ENCODE measurements around the gene ZBTB49.

ZBTB49 gene

DNA sequence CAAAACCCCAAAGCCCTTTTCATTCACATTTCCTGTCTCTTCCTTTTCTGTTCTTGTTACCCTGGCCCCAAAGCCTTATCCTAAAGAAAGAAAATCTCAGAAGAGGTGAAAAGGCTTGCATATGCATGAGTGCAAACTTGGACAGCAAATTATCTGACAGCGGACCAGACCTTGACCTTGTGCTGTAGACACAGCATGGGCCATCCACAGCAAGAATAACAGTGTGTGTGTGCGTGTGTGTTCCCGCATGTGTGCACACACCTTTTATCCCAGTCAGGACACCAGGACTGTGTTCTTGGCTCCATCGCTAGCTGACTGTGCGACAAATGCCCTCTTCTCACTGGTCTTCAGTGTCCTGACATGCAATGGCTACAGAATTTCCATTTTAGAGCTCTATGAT is 35.3 kb downstream of the ZBTB49 start:
- no peak for DNase-seq (ENCODE audit: low spot score)

DNA sequence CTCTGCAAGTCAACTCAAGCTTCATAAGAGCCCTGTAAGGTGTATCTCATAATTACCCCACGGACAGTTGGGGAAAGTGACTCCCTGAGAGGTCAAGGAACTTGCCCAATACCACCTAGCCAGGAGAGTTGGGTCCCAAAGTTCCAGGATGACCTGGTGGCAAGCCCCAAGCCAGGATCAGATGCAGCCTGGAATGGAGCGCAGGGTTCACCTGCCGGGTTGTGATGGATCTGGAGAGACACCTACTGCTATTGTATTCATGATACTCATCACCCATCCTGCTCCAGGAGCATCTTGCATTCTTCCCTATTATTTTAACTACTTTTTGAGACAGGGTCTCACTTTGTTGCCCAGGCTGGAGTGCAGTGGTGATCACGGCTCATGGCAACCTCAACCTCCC is 36.1 kb downstream of the ZBTB49 start:
- no peak for DNase-seq (ENCODE audit: low spot score)

DNA sequence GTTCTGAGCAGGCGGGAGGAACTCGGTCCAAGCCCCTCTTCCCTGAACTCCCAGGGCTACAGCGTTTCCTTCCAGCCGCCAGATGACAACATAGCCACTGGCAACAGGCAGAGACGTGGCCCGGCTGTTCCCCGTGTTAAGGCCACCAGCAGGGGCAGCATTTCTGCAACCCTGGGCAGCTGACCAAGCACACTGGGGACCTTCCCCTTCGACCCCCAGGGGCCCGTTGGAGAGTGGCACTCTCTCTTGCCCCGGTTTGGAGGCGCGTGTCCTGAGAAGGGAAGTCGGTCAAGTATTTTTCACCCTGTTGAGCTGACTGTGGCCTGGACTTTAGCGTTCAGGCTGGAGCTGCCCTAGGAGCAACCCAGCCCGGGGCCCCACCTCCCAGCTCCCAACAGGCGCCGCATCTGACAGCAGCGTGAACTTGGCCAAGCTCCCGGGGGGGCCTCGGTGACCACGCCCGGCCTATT is 37.6 kb downstream of the ZBTB49 start:
- DNase-seq (ENCODE audit: low spot score): no peak

DNA sequence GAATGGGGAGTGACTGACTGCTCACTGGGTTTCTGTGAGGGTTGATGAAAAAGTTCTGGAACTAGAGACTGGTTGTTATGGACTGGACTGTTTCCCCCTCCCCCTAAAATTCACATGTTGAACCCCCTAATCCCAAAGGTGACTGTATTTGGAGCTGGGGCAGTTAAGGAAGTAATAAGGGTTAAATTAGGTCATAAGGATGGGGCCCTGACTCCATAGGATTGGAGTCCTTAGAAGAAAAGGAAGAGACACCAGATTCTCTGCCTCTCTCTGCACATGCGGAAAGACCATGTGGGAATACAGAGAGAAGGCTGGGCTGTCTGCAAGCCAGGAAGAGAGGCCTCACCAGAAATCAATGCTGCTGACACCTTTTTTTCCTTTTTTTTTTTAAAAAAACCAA is 38.2 kb downstream of the ZBTB49 start:
- DNase-seq (ENCODE audit: low spot score): no peak

DNA sequence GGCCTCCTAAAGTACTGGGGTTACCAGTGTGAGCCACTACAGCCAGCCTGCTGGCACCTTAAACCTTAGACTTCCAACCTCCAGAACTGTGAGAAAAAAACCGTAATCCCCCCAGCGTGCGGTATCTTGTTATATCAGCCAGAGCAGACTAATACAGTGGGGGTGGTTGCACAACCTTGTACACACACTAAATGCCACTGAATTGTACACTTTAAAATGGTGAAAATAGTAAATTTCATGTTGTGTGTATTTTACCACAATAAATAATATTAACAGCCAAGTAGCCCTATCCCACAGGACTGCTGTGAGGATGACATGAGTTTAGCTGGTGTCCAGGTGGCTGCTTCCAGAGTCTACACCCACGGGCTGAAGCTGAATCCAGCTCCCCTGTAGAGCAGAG is 38.8 kb downstream of the ZBTB49 start:
- DNase-seq (ENCODE audit: low spot score): no peak

DNA sequence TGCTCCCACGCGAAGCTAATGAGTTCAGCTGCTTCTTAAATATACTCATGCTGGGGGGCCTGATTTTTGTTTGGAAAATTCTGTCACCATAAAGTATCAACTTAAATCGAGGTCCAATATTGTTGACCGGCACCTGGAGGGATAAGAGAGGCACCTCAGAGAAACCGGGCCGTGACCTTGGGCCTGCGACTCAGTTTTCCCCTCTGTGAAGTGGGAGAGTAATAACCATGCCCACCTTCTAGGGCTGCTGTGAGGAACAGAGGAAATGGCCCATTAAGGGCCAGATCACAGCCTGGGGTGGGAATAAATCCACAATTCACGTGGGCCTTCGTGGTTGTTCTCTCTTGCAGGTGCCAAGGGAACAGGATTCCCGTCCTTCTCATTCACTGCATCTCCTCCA is 39.4 kb downstream of the ZBTB49 start:
- no peak for DNase-seq (ENCODE audit: low spot score)

DNA sequence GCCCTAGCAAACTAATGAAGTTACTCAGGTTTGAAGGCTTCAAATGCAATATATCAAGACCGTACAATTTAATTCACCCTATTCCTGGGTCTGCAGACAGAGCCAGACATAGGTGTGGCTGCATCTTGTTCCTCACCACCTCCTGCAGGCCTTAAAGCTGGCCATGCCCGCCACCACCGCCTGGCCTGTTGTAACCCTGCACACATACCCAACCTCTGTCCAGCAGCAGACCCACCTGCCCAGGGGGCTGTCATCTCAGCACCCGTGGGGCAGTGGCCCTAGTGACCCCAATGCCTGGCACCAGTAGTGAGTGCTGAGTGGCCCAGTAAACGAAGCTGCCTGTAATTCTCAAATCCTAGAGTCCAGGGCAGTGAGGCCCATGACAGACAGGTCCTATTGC is 40.7 kb downstream of the ZBTB49 start:
- no peak for DNase-seq (ENCODE audit: low spot score)

DNA sequence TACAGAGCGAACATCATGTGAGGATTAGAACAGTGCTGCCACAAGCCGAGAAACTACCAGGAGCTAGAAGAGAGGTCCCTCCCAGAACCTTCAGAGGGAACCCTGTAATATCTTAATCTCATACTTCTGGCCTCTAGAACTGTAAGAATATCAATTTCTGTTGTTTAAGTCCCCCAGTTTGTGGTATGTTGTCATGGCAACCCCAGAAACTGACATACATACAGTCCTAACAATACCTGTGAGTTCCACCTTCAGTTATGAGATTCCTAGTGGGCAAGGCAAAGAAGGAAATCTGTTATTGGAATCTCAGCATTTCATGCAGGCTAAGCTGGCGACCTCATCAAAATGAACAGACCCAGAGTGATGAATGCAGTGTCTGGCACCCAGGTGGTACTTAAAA is 42.5 kb downstream of the ZBTB49 start:
- DNase-seq (ENCODE audit: low spot score): no peak

DNA sequence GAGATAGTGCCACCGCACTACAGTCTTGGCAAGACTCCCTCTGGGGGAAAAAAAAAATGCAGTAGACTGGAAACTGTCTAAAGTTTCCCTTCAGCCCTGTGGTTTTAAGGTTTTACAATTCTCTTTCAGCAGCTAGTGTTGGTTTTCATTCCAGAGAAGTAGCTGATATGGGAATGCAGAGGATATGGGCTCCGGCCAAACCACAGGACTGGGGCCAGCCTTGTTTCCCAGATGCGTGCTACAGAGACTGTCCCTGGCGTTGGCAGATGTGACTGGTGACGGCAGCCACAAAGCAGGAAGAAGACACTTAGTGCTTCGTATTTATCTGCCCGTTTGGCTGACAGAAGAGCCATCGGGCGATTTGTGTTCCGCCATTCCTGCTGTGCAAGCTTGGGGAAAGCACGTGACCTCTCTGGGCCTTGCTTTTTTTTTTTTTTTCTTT is 43.2 kb downstream of the ZBTB49 start:
- no peak for DNase-seq (ENCODE audit: low spot score)

DNA sequence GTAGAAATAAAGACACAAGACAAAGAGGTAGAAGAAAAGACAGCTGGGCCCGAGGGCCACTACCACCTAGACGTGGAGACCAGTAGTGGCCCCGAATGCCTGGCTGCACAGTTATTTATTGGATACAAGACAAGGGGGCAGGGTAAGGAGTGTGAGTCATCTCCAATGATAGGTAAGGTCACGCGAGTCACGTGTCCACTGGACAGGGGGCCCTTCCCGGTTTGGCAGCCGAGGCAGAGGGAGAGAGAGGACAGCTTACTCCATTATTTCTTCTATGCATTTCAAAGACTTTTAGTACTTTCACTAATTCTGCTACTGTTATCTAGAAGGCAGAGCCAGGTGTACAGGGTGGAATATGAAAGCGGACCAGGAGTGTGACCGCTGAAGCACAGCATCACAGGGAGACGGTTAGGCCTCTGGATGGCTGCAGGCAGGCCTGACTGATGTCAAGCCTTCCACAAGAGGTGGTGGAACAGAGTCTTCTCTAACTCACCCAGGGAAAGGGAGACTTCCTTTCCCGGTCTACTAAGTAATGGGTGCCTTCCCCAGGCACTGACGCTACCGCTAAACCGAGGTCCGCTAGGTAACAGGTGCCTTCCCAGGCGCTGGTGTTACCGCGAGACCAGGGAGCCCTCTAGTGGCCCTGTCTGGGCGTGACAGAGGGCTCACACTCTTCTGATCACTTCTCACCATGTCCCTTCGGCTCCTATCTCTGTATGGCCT is 44.9 kb downstream of the ZBTB49 start:
- peak; percentile 82 for DNase-seq (ENCODE audit: low spot score)

DNA sequence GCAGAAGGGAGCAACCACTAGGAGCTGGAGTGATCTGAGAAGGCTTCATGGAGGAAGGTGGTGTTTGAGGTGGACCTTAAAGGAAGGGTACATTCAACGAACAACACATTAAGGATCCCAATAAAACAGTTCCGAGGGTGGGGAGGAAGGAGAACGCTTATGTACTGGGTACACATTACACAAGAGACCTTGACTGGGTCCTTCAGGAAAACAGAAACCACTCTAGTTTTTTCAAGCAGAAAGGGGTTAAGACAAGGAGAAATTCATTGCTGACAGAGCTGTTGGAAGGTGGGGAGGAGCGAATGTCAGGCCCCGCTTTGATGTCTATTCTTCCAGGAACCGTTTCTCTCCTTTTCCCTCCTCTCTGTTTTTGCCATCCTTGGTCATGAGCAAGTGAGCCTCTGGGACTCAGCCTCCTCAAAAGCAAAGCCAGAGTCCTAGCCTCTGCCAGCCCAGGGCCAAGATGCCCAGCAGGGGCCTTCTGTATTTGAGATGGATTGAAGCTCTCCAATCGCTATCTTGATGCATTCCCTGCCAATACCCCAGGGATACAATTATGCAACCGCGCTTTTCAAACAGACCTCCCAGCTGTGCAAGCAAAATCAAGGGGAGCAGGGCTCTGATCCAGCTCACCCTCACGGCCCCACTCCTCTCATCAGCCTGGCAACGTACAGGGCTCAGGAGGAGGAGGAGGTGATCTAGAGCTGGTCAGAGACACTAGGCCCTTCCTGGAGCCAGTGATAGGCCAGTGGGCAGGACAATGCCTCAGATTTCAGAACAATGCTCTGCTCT is 48.4 kb downstream of the ZBTB49 start:
- DNase-seq (ENCODE audit: low spot score): no peak

DNA sequence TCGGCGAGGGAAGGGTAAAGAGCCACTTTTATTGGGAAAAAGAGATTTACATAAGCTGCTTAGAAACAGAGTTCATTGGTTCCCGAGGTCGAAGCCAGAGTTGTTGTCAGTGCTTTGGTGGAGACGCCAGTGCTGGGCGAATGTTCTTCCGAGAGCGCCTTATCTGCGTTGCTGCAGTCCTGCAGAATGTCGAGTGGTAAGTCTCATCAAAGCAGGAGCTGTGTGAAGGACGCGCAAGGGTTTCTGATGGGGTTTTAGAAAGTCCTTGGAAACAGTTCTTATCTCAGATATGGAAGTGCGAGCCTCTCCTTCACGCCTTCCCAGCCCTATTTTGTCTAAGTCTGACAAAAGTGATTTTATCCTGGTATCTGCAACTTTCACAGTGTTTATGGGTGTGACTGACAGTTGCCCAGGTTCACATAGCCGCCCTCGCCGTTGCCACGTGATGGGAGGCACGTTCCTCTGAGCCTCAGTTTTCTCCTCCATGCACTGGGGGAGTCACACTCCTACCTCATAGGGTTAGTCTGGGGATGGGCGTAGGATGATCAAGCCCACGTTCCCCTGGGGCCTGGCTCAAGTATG is 49.5 kb downstream of the ZBTB49 start:
- no peak for DNase-seq (ENCODE audit: low spot score)

DNA sequence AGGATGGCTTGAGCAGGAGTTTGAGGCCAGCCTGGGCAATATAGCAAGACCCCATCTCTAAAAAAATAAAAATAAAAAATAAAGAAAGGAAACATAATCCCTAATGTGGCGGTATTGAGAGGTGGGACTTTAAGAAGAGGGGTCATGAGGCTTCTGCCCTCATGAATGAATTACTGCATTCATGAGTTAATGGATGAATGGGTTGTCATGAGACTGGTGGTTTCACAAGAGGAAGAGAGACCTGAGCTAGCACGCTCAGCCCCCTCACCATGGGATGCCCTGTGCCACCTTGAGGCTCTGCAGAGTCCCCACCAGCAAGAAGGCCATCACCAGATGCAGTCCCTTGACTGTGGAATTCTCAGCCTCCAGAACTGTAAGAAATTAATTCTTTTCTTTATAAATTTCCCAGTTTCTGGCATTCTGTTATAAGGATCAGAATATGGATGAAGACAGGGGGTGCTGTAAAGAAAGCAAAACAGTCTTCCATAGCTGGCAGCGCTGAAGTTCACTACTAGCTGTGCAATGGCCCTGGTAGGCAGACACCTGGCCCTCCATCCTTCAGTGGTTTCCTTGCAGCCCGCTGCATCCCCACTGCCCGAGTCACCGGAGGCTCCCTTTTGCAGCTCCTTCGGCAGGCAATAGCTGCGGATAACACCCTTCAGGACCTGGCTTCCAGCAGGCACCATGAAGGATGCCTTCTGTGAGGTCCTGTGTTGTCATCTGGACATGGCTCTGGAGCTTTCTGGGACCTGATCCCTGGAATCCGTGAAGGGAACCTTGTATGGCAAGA is 52.0 kb downstream of the ZBTB49 start:
- no peak for DNase-seq (ENCODE audit: low spot score)

DNA sequence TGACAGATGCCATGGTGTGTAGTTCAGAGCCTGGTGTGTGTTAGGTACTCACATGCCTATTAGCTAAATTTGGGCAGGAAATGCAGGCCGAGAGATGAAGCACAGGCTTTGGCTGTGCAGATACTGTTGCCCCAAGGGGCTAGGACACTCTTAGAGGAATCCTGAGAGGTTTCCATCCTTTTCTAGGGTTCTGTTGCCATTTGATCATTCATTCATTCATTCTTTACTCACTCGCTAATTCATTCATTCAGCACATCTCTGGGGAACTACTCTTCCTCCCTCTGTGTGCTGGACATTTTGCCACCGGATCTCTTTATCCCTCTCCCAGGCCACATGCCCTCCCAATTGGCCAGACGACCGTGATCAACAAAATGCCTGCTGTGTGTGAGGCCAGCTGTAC is 53.0 kb downstream of the ZBTB49 start:
- no peak for DNase-seq (ENCODE audit: low spot score)

DNA sequence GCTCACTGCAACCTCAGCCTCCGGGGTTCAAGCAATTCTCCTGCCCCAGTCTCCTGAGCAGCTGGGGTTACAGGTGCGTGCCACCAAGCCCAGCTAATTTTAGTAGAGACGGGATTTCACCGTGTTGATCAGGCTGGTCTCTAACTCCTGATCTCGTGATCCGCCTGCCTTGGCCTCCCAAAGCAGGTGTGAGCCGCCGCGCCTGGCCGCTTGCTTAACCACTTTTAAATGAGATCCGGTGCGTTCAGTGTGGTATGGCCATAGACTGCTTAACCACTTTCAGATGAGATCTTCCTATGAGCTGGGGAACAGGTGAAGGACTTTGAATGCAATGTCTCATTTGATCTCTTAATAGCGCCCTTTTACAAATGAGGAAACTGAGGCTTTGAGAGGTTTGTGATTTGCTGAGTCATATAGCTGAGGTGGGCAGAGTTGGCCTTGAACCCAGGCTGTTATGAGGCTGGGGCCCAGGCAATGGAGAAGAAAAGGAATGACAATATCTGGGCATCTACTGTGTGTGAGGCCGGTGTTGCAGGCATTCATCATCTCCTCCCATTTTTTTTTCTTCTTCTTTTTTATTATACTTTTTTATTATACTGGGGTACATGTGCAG is 55.0 kb downstream of the ZBTB49 start:
- DNase-seq (ENCODE audit: low spot score): no peak

DNA sequence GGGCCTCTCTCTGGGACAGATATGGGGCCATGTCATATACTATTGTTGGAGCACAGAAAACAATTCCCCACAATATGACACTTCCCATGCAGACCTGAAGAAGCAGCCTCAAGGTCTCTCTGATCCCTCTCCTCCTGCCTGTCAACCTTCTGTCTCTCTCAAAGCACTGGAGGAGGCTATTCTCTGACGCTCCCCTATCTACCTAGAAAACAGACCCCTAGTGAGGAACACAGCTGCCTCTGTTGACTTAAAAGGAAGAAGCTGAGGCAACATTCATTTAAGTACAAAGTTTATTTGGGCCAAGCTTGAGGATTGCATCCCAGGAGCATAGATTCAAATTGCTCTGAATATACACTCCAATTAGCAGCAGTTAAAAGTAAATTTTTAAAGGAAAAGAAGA is 57.5 kb downstream of the ZBTB49 start:
- no peak for DNase-seq (ENCODE audit: low spot score)

DNA sequence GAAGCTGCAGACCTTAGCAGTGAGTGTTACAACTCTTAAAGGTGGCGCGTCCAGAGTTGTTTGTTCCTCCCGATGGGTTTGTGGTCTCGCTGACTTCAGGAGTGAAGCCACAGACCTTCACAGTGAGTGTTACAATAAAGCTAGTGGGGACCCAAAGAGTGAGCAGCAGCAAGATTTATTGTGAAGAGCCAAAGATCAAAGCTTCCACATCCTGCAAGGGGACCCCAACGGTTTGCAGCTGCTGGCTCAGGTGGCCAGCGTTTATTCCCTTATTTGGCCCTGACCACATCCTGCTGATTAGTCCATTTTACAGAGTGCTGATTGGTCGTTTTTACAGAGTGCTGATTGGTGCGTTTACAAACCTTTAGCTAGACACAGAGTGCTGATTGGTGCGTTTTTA is 58.5 kb downstream of the ZBTB49 start:
- peak; percentile 33 for DNase-seq (ENCODE audit: low spot score)

DNA sequence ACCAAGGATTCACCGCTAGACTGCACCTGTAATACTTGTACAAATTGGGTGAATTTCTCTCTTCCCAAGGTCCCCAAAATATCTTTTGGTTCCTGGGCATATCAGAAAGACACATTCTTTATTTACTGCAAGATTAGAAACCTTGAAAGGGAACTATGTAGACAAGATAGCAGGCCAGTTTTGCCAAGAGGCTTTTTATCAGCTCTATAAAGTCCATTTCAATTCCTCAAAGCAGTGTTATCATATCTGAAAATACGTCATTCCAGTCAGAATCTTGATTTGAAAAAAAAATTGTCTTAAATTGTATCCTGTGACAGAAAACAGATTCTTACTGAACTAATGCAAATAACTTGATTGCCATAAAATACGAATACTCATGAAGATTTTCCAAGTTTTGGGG is 59.8 kb downstream of the ZBTB49 start:
- DNase-seq (ENCODE audit: low spot score): no peak

DNA sequence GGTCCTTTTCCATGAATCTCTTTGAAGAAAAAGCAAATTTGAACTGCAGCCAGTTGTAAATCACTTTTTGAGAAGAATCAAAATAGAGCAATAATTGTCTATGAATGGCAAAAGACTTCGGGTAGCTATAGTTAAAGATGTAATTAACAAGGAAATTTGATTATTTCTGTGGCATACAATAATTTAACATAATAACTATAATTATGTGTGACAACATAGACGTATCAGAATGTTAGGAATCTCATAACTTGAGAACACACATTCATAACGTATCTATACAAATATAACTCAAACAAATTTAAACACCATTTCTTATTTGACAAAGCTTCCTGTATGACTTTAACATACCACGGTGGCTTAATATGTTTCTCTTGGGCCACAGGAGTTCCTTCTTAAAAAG is 60.9 kb downstream of the ZBTB49 start:
- no peak for DNase-seq (ENCODE audit: low spot score)

DNA sequence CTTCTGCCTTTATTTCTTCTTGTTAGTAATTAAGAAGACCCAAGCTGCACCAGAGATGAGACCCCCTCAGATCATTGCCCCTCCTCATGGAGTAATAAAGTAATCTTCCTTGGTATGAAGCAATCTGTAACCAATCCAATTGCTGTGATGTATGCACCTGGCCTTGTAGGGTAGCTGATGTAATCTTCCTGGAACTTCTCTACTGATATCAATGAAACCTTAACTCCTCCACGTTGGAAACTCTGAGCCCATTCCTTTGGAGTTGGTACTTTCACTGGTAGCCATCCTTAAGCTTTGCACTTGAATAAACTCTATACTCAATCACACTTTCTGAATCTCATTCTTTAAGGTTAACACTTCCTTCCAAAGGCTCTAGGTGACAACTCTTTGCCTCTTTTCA is 65.3 kb downstream of the ZBTB49 start:
- no peak for DNase-seq (ENCODE audit: low spot score)

DNA sequence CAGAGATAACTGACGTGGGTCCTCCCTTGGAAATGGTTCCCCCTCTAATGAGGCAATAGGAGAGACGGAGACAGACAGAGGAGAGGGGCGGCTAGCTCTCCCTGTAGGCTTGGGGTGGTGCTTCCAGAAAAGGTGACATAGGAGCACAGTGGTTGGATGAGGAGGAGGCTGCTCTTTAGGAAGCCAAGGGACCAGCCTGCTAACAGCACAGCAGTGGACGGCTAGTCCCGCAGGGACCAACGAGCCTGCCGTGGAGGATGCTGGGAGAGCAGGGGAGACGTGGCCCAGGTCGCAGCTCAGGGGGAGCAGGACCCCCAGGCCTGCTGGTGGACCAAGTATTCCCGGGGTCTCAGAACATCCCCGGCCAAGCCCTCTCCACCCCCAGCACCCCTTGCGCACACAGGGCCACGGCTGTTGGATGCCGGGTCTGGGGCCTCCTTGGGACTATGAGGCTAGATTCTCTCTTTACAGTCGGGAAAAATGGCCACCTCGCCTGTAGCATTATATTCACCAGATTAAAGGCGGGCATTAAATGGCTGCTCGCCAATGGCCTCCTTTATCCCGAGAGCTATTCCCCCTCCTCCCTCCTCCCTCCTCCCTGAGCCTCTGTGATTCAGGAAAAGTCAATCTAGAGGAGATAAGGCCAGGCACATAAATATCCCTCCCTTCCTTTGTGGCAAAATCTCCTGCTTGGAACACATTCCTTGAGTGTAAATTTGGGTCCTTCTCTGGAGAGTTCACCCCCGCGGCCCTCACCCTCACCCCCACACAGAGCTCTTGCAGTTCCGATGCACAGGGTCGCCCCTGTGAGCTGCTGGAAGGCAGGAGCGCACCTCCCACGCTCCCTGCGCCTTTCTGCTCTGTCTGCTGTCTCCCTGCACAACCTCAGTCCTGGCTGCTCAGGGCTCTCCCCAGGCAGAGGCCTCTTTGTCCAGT is 66.3 kb downstream of the ZBTB49 start:
- no peak for DNase-seq (ENCODE audit: low spot score)
